GM13977 (cell line): ENCODE data around the gene RAB6B.

Source experiments
- DNase-seq: peaks from one replicate; pipeline ENCODE4 v3.0.0; 2012; ENCODE audit warnings: low spot score
- CTCF ChIP-seq: IDR thresholded peaks from 2 replicates; pipeline ENCODE4 v1.5.1; 2012; ENCODE audit warnings: mild to moderate bottlenecking, control low read depth; ENCODE audit not compliant: insufficient read depth; ENCODE audit errors: extremely low read depth, missing control alignments
- in situ Hi-C: fragments of 300-500 bp; cut with MboI; formaldehyde crosslinking; loops from one replicate; pipeline ENCODE4 v1.12.0; 2022; ENCODE audit warnings: low sequenced_read_pairs, low pct_unique_long_range_greater_than_20kb, mixed read lengths, inconsistent platforms; ENCODE audit not compliant: unreplicated experiment

RAB6B gene

GRCh38 chr3:133855772-133856171 is 39.9 kb downstream of the RAB6B start:
- no peak for DNase-seq
- no peak for TF ChIP-seq CTCF
- in situ Hi-C loops = no loop called here

- TF ChIP-seq CTCF = no peak
- in situ Hi-C loops = no loop called here
- DNase-seq = no peak
Measured at GRCh38 chr3:133855002-133855370, 40.7 kb downstream of the RAB6B start.

GRCh38 chr3:133854264-133855001 is 41.2 kb downstream of the RAB6B start:
- in situ Hi-C loops = no loop called here
- TF ChIP-seq CTCF = no peak

GRCh38 chr3:133853925-133854227 is 41.8 kb downstream of the RAB6B start:
- DNase-seq = no peak
- TF ChIP-seq CTCF = no peak
- in situ Hi-C loops = no loop called here

More at GRCh38 chr3:133854264-133855001, 41.2 kb downstream of the RAB6B start:
- no peak for DNase-seq

- TF ChIP-seq CTCF = no peak
- in situ Hi-C loops = no loop called here
- DNase-seq = no peak
Measured at GRCh38 chr3:133853063-133853924, 42.4 kb downstream of the RAB6B start.

GRCh38 chr3:133851931-133852330 is 43.8 kb downstream of the RAB6B start:
- no peak for TF ChIP-seq CTCF
- DNase-seq = no peak
- in situ Hi-C loops = no loop called here
